ENCODE measurements around the gene NACA. TPM values are rescaled to one million over a fixed set of nuclear protein-coding genes. Genes with fewer than 3 reads are reported as not detected.

The NACA gene
- total RNA-seq, 6 donors from 2014 or later: 419 to 868 (median 611) TPM

DNA sequence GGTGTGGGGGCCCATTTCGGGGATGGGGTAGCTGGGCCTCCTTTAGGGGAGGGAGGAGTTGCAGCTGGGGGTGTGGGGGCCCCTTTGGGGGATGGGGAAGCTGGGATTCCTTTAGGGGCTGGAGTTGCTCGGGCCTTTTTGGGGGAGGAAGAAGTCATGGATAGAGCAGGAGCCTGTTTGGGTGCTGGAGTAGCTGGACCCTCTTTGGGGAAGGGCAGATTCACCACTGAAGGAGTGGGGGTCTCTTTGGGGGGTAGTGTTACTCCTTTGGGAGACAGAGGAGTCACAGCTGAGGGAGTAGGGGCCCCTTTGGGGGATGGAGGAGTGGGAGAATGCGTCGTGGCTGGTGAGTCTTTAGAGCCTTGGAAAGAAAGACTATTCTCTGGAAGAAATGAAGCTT, 6.5 kb downstream of the NACA start:
- TF ChIP-seq POLR2AphosphoS5 (IDR thresholded peaks at IDR 0.05): no peak
- TF ChIP-seq, protein P1, sequence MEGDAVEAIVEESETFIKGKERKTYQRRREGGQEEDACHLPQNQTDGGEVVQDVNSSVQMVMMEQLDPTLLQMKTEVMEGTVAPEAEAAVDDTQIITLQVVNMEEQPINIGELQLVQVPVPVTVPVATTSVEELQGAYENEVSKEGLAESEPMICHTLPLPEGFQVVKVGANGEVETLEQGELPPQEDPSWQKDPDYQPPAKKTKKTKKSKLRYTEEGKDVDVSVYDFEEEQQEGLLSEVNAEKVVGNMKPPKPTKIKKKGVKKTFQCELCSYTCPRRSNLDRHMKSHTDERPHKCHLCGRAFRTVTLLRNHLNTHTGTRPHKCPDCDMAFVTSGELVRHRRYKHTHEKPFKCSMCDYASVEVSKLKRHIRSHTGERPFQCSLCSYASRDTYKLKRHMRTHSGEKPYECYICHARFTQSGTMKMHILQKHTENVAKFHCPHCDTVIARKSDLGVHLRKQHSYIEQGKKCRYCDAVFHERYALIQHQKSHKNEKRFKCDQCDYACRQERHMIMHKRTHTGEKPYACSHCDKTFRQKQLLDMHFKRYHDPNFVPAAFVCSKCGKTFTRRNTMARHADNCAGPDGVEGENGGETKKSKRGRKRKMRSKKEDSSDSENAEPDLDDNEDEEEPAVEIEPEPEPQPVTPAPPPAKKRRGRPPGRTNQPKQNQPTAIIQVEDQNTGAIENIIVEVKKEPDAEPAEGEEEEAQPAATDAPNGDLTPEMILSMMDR (IDR thresholded peaks at IDR 0.05): no peak
- no peak for TF ChIP-seq EP300 (IDR thresholded peaks at IDR 0.05)
- TF ChIP-seq POLR2A (IDR thresholded peaks at IDR 0.05): no peak
- WGBS, 2 donors: 67 to 69% methylated on average over 4 of the region's 4 CpGs
- H3K27ac ChIP-seq: peak overlapping the region in 2 of 4 donors; percentile 25 to 37
- no peak overlapping the region for H3K4me3 ChIP-seq
- no peaks in the 10 kb centered on the region for H3K27me3 ChIP-seq
- ATAC-seq (ENCODE audit: low FRiP score in 2 of 2) (no peak), DNase-seq (no peak)
- H3K9me3 ChIP-seq: no peaks in the 10 kb centered on the region
- peaks cover 6 to 67% (median 26%) of the 10 kb centered on the region in 4 donors for H3K36me3 ChIP-seq
- peaks cover 56 to 89% (median 67%) of the 10 kb centered on the region in 4 donors for H3K4me1 ChIP-seq

DNA sequence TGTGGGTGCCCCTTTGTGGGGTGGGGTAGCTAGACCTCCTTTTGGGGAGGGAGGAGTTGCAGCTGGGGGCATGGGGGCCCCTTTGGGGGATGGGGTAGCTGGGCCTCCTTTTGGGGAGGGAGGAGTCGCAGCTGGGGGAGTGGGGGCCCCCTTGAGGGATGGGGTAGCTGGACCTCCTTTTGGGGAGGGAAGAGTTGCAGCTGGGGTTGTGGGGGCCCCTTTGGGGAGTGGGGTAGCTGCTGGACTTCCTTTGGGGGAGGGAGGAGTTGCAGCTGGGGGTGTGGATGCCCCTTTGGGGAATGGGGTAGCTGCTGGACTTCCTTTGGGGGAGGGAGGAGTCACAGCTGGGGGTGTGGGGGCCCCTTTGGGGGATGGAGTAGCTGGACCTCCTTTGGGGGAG, 7.0 kb downstream of the NACA start:
- H3K4me3 ChIP-seq: no peak overlapping the region
- no peak for DNase-seq
- H3K27me3 ChIP-seq: no peaks in the 10 kb centered on the region
- no peak for TF ChIP-seq EP300 (IDR thresholded peaks at IDR 0.05)
- no peak for TF ChIP-seq POLR2AphosphoS5 (IDR thresholded peaks at IDR 0.05)
- TF ChIP-seq, protein P1 (IDR thresholded peaks at IDR 0.05): no peak
- TF ChIP-seq POLR2A (IDR thresholded peaks at IDR 0.05): no peak
- H3K27ac ChIP-seq: peak overlapping the region in 2 of 4 donors; percentile 25 to 37
- ATAC-seq (ENCODE audit: low FRiP score in 2 of 2): no peak
- peaks cover 11 to 72% (median 31%) of the 10 kb centered on the region in 4 donors for H3K36me3 ChIP-seq
- H3K4me1 ChIP-seq: peaks cover 51 to 85% (median 63%) of the 10 kb centered on the region in 4 donors
- no peaks in the 10 kb centered on the region for H3K9me3 ChIP-seq
- WGBS, 2 donors: 11 to 60% methylated on average over 1 of the region's 1 CpG

DNA sequence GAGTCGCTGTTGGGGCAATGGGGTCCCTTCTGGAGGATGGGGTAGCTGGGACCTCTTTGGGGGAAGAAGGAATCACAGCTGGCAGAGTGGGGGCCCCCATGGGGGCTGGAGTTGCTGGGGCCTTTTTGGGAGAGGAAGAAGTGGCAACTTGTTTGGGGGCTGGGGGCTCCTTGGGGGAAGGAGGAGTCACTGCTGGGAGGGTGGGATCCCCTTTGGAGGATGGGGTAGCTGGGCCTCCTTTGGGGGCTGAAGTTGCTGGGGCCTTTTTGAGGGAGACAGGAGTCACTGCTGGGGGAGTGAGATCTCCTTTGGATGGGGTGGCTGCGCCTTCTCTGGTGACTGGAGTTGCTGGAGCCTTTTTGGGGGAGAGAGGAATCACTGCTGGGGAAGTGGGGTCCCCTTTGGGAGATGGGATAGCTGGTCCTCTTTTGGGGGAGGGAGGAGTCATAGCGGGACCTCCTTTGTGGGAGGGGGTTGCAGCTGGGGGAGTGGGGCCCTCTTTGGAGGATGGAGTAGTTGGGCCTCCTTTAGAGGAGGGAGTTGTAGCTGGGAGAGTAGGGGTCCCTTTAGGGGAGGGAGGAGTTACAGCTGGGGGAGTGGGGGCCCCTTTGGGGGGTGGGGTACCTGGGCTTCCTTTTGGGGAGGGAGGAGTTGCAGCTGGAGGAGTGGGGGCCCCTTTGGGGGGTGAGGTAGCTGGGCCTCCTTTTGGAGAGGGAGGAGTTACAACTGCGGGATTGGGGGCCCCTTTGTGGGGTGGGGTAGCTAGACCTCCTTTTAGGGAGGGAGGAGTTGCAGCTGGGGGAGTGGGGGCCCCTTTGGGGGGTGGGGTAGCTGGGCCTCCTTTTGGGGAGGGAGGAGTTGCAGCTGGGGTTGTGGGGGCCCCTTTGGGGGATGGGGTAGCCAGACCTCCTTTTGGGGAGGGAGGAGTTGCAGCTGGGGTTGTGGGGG, 7.9 kb downstream of the NACA start:
- Histone ChIP-seq H3K4me3 (no peak overlapping the region), H3K9me3 (no peaks in the 10 kb centered on the region), H3K27me3 (no peaks in the 10 kb centered on the region), H3K36me3 (peaks cover 21 to 74% (median 41%) of the 10 kb centered on the region in 4 donors), H3K4me1 (peaks cover 42 to 75% (median 53%) of the 10 kb centered on the region in 4 donors), H3K27ac (peak overlapping the region in 2 of 4 donors; percentile 7 to 41)
- ATAC-seq (ENCODE audit: low FRiP score in 2 of 2): no peak
- 83 to 85% methylated on average over 3 to 4 of the region's 4 CpGs for WGBS, 2 donors
- DNase-seq: no peak
- TF ChIP-seq EP300 (IDR thresholded peaks at IDR 0.05) (no peak), POLR2A (IDR thresholded peaks at IDR 0.05) (no peak), POLR2AphosphoS5 (IDR thresholded peaks at IDR 0.05) (no peak)
- TF ChIP-seq, protein P1 (IDR thresholded peaks at IDR 0.05): no peak

DNA sequence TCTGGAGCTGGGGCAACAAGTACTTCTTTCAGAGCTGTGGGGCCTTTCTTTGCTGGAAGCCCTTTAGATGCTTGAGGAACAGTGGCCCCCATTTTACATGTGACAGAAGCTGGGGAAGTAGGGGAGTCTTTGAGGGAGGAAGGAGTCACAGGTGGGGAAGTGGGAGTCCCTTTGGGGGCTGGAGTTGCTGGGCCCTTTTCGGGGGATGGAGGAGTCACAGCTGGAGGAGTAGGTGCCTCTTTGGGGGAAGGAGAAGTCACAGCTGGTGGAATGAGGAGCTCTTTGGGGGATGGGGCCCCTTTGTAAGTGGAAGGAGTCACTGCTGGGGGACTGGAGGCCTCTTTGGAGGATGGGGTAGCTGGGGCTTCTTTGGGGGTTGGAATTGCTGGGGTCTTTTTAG, 8.6 kb downstream of the NACA start:
- no peak for TF ChIP-seq POLR2A (IDR thresholded peaks at IDR 0.05)
- no peak for TF ChIP-seq POLR2AphosphoS5 (IDR thresholded peaks at IDR 0.05)
- TF ChIP-seq, protein P1 (IDR thresholded peaks at IDR 0.05): no peak
- no peak for TF ChIP-seq EP300 (IDR thresholded peaks at IDR 0.05)
- Histone ChIP-seq H3K36me3 (peaks cover 28 to 76% (median 47%) of the 10 kb centered on the region in 4 donors), H3K9me3 (no peaks in the 10 kb centered on the region), H3K27me3 (no peaks in the 10 kb centered on the region), H3K4me3 (no peak overlapping the region), H3K4me1 (peaks cover 35 to 68% (median 46%) of the 10 kb centered on the region in 4 donors), H3K27ac (no peak overlapping the region)
- 39 to 64% methylated on average over 1 of the region's 1 CpG for WGBS, 2 donors
- ATAC-seq (ENCODE audit: low FRiP score in 2 of 2): no peak
- DNase-seq: no peak

Measured in upper lobe of left lung (tissue), 6 donors.